Left lung (tissue), 10 donors: ENCODE measurements around the gene HSD11B1. TPM values are rescaled to one million over a fixed set of nuclear protein-coding genes. Genes with fewer than 3 reads are reported as not detected.
A peak's percentile ranks its signal among the peaks of the same experiment; 100 is the strongest.

Experiments used
- ATAC-seq: fragments of 200-7000 bp; cut with Tn5 transposase; one replicate; pipeline ENCODE4 v1.9.1; 2020; ENCODE audit warnings: moderate library complexity
- DNase-seq, 4 donors: peaks; one replicate each; pipeline ENCODE4 v3.0.0-alpha.2; 2013 to 2020
- H3K27ac ChIP-seq, 2 donors: fragments of 200-600 bp; sonication (generic) in 1 of 2; one replicate each; pipeline versions ENCODE4 v1.5.0 to v1.8.0; 2020 to 2021
- H3K27me3 ChIP-seq, 2 donors: fragments of 200-600 bp; sonication (generic) in 1 of 2; one replicate each; pipeline versions ENCODE4 v1.5.0 to v1.8.0; 2020 to 2021
- H3K36me3 ChIP-seq, 2 donors: fragments of 200-600 bp; sonication (generic) in 1 of 2; one replicate each; pipeline versions ENCODE4 v1.5.0 to v1.8.0; 2020 to 2021
- H3K4me1 ChIP-seq, 2 donors: fragments of 200-600 bp; one replicate each; pipeline ENCODE4 v1.8.0; 2021
- H3K4me3 ChIP-seq, 2 donors: fragments of 200-600 bp; sonication (generic) in 1 of 2; one replicate each; pipeline versions ENCODE4 v1.5.0 to v1.8.0; 2020 to 2021; ENCODE audit warnings: mild to moderate bottlenecking in 1 of 2
- H3K9me3 ChIP-seq, 2 donors: fragments of 200-600 bp; sonication (generic) in 1 of 2; one replicate each; pipeline versions ENCODE4 v1.5.0 to v1.8.0; 2020 to 2021
- CTCF ChIP-seq, 2 donors: fragments of 200-600 bp; sonication (generic) in 1 of 2; IDR thresholded peaks; one replicate each; pipeline versions ENCODE4 v1.5.0 to v1.8.0; 2021; ENCODE audit warnings: antibody characterized with exemption in 2 of 2
- intact Hi-C, 2 donors: fragments of 100-400 bp; cut with DNase I; formaldehyde crosslinking; loops; one replicate each; pipeline versions ENCODE4 v1.11.2 to v1.14.2; 2022
- polyA plus RNA-seq, 6 donors: library from polyadenylated mRNA; unstranded; fragments of 120-200 nt; gene quantifications; one replicate each; pipeline ENCODE4 v1.2.1, GENCODE V29; 2013; ENCODE audit not compliant: insufficient read length in 6 of 6
- total RNA-seq, 2 donors: library from RNA; stranded (reverse); fragmentation: NEBNext Ultra II Directional; extraction: Animal tissue kit (Norgen Biotek cat#: 25700); gene quantifications; one replicate each; pipeline ENCODE4 v1.2.1, GENCODE V29; 2021
- donor health status: DM: no; HTN: yes; CAD: no.
- donor health status: DM: no; HTN: no; CAD: no.

Gene HSD11B1
- total and polyA plus RNA-seq, 8 donors, result 5.1 to 30.7 (median 7.0) TPM

- ATAC-seq (no peak), DNase-seq (no peak)
Measured at GRCh38 chr1:209670441-209671082, 34.1 kb upstream of the HSD11B1 start.

GRCh38 chr1:209672705-209673630, 31.7 kb upstream of the HSD11B1 start:
- Histone ChIP-seq H3K27me3 (peaks cover 4 to 34% of the 10 kb centered on the region in 2 donors), H3K4me1 (peaks cover 19 to 64% of the 10 kb centered on the region in 2 donors), H3K4me3 (peak overlapping the region in 1 of 2 donors; percentile 54), H3K9me3 (no peaks in the 10 kb centered on the region), H3K27ac (peak overlapping the region in 1 of 2 donors; percentile 84), H3K36me3 (no peaks in the 10 kb centered on the region)
- ATAC-seq (peak; percentile 3), DNase-seq (no peak)
- intact Hi-C loops, result no loop called here
- TF ChIP-seq CTCF (IDR thresholded peaks at IDR 0.05), result no peak

More at GRCh38 chr1:209670441-209671082, 34.1 kb upstream of the HSD11B1 start:
- Histone ChIP-seq H3K4me3 (no peak overlapping the region), H3K27ac (peak overlapping the region in 1 of 2 donors; percentile 24), H3K4me1 (peaks cover 13 to 50% of the 10 kb centered on the region in 2 donors), H3K9me3 (no peaks in the 10 kb centered on the region), H3K36me3 (no peaks in the 10 kb centered on the region), H3K27me3 (peaks cover 0 to 10% of the 10 kb centered on the region in 2 donors)
- no peak for TF ChIP-seq CTCF (IDR thresholded peaks at IDR 0.05)
- intact Hi-C loops, result no loop called here

- Histone ChIP-seq H3K27ac (peak overlapping the region in 1 of 2 donors; percentile 84), H3K4me3 (peak overlapping the region in 1 of 2 donors; percentile 54), H3K36me3 (no peaks in the 10 kb centered on the region), H3K27me3 (peaks cover 4 to 36% of the 10 kb centered on the region in 2 donors), H3K9me3 (no peaks in the 10 kb centered on the region), H3K4me1 (peaks cover 19 to 62% of the 10 kb centered on the region in 2 donors)
- DNase-seq (peak in 1 of 4 donors; percentile 72), ATAC-seq (peak; percentile 22)
- intact Hi-C loops, result no loop called here
- no peak for TF ChIP-seq CTCF (IDR thresholded peaks at IDR 0.05)
Measured at GRCh38 chr1:209673631-209674417, 30.8 kb upstream of the HSD11B1 start.

GRCh38 chr1:209674957-209675564, 29.6 kb upstream of the HSD11B1 start, which contains the start of gene G0S2:
G0S2 (plus strand) TSS chr1:209675412; CDS start chr1:209675685, 273 bp downstream.
- Histone ChIP-seq H3K4me3 (peak within 1 kb of the TSS; percentile 31 to 54), H3K27ac (peak within 1 kb of the TSS in 1 of 2 donors; percentile 84), H3K27me3 (peaks cover 4 to 43% of the 10 kb centered on the region in 2 donors), H3K9me3 (no peaks in the 10 kb centered on the region), H3K4me1 (peaks cover 19 to 62% of the 10 kb centered on the region in 2 donors), H3K36me3 (no peaks in the 10 kb centered on the region)
- DNase-seq (peak; percentile 77 to 95 (median 88)), ATAC-seq (peak; percentile 84)
- intact Hi-C loops, result no loop called here
- no peak for TF ChIP-seq CTCF (IDR thresholded peaks at IDR 0.05)
